Spleen (tissue), 11 donors: ENCODE measurements around the gene APBB1IP. TPM values are rescaled to one million over a fixed set of nuclear protein-coding genes. Genes with fewer than 3 reads are reported as not detected.
"Not testable (repeated sequence)": the region's sequence is repeated elsewhere in the genome, so short reads cannot be mapped to it uniquely, and the experiment has no call there.

Source experiments
- DNase-seq: peaks from one replicate; pipeline ENCODE4 v3.0.0-alpha.2; 2020
- H3K27ac ChIP-seq, 8 donors: fragments of 200-600 bp; sonication (generic) in 7 of 8; 1 replicate in 4 of 8; 2 replicates in 4 of 8; pipeline versions ENCODE4 v1.5.0 to v1.8.0; 2016 to 2021; ENCODE audit warnings: inconsistent platforms in 4 of 8, mild to moderate bottlenecking in 4 of 8, moderate library complexity in 1 of 8
- H3K27me3 ChIP-seq, 7 donors: fragments of 200-600 bp; sonication (generic) in 6 of 7; replicated peaks in 1 of 7; 1 replicate in 4 of 7; 2 replicates in 3 of 7; pipeline versions ENCODE4 v1.5.0 to v1.8.0; 2016 to 2021; ENCODE audit warnings: inconsistent platforms in 3 of 7, mild to moderate bottlenecking in 1 of 7
- H3K36me3 ChIP-seq, 6 donors: fragments of 200-600 bp; sonication (generic) in 5 of 6; 1 replicate in 4 of 6; 2 replicates in 2 of 6; pipeline versions ENCODE4 v1.5.0 to v1.8.0; 2016 to 2021; ENCODE audit warnings: inconsistent platforms in 2 of 6
- H3K4me1 ChIP-seq, 6 donors: fragments of 200-600 bp; sonication (generic) in 5 of 6; 1 replicate in 3 of 6; 2 replicates in 3 of 6; pipeline versions ENCODE4 v1.5.0 to v1.8.0; 2016 to 2021; ENCODE audit warnings: inconsistent platforms in 3 of 6
- H3K4me3 ChIP-seq, 8 donors: fragments of 200-600 bp; sonication (generic) in 7 of 8; 1 replicate in 4 of 8; 2 replicates in 4 of 8; pipeline versions ENCODE4 v1.5.0 to v1.8.0; 2016 to 2021; ENCODE audit warnings: inconsistent platforms in 4 of 8, mild to moderate bottlenecking in 4 of 8, moderate library complexity in 2 of 8
- H3K9me3 ChIP-seq, 8 donors: fragments of 200-600 bp; sonication (generic) in 7 of 8; 1 replicate in 4 of 8; 2 replicates in 4 of 8; pipeline versions ENCODE4 v1.5.0 to v1.8.0; 2016 to 2021; ENCODE audit warnings: inconsistent platforms in 4 of 8
- CTCF ChIP-seq, 11 experiments: fragments of 200-600 bp in 7 of 11; fragments of 450-650 bp in 4 of 11; sonication (generic) in 4 of 11; IDR thresholded peaks in 8 of 11; conservative IDR thresholded peaks in 3 of 11; 1 replicate in 7 of 11; 2 replicates in 4 of 11; pipeline versions ENCODE4 v1.4.0 to v1.8.0; 2016 to 2021; ENCODE audit warnings: antibody characterized with exemption in 11 of 11, inconsistent platforms in 4 of 11, mild to moderate bottlenecking in 1 of 11
- POLR2A ChIP-seq, 3 donors: fragments of 450-650 bp; IDR thresholded peaks; one replicate each; pipeline ENCODE4 v1.5.1; 2017; ENCODE audit warnings: antibody characterized with exemption in 3 of 3, mild to moderate bottlenecking in 1 of 3
- POLR2AphosphoS5 ChIP-seq, 3 donors: sonication (generic); formaldehyde crosslinking; IDR thresholded peaks; one replicate each; pipeline ENCODE4 v1.5.1; 2017; ENCODE audit warnings: antibody characterized with exemption in 3 of 3
- WGBS, 5 donors: extraction: QIAGEN DNeasy Blood & Tissue Kit in 3 of 5; methylation state at CpG; one replicate each; pipeline versions ENCODE4 v1.1.5 to v1.1.7; 2013 to 2018; 5-methylcytosine and 5-hydroxymethylcytosine counted together
- intact Hi-C: fragments of 100-400 bp; cut with DNase I; formaldehyde crosslinking; loops from one replicate; pipeline ENCODE4 v1.15.0; 2023; ENCODE audit warnings: low total_unique reads
- polyA plus RNA-seq, 3 donors: library from polyadenylated mRNA; stranded (reverse); fragments of 200-250 nt; gene quantifications; one replicate each; pipeline ENCODE4 v1.2.1, GENCODE V29; 2013
- total RNA-seq, 7 donors: library from RNA; depleted of rRNA in 3 of 7; stranded (reverse); fragments of >200 nt in 3 of 7; fragmentation: NEBNext Ultra II Directional in 4 of 7; extraction: Animal tissue kit (Norgen Biotek cat#: 25700) in 4 of 7; gene quantifications; one replicate each; pipeline versions ENCODE4 v1.1.0 to v1.2.1, GENCODE V29; 2016 to 2021
- donor health status: healthy with polysubstance abuse.
- donor health status: DM: no; HTN: no; CAD: no; lungs with moderate emphysema.
- donor health status: DM: no; HTN: no; CAD: no.
- donor health status: Bipolar disorder and iron deficiency.
- donor health status: healthy.
- donor health status: DM: no; HTN: no; CAD: no.
- donor health status: DM: yes; HTN: yes; CAD: no.

APBB1IP gene
- total and polyA plus RNA-seq, 10 donors, result 19.7 to 136 (median 79.2) TPM

- intact Hi-C loops, result no loop called here
- no peak for TF ChIP-seq POLR2A (IDR thresholded peaks at IDR 0.05)
- TF ChIP-seq CTCF (IDR thresholded peaks at IDR 0.05 in 8 of 11, conservative IDR thresholded peaks at IDR 0.05 in 3 of 11), result no peak
- TF ChIP-seq POLR2AphosphoS5 (IDR thresholded peaks at IDR 0.05), result no peak
- no peaks in the 10 kb centered on the region for H3K27me3 ChIP-seq
- peaks cover 0 to 52% (median 28%) of the 10 kb centered on the region in 6 donors for H3K36me3 ChIP-seq
- no peak overlapping the region for H3K4me3 ChIP-seq
- no peak for DNase-seq
- H3K9me3 ChIP-seq, result no peaks in the 10 kb centered on the region
- peak overlapping the region in 6 of 8 donors; percentile 15 to 91 (median 76) for H3K27ac ChIP-seq
- WGBS, 5 donors, result 53 to 90% (median 73%) methylated on average over 3 of the region's 3 CpGs
- H3K4me1 ChIP-seq, result peaks cover 2 to 62% (median 36%) of the 10 kb centered on the region in 6 donors
Observed at GRCh38 chr10:26491276-26491675, 53.1 kb downstream of the APBB1IP start.

GRCh38 chr10:26491934-26492333 is 53.8 kb downstream of the APBB1IP start:
- TF ChIP-seq CTCF (IDR thresholded peaks at IDR 0.05 in 8 of 11, conservative IDR thresholded peaks at IDR 0.05 in 3 of 11) (no peak), POLR2AphosphoS5 (IDR thresholded peaks at IDR 0.05) (no peak), POLR2A (IDR thresholded peaks at IDR 0.05) (no peak)
- H3K27me3 ChIP-seq, result no peaks in the 10 kb centered on the region
- peaks cover 0 to 58% (median 33%) of the 10 kb centered on the region in 6 donors for H3K36me3 ChIP-seq
- no peak overlapping the region for H3K4me3 ChIP-seq
- peaks cover 0 to 55% (median 29%) of the 10 kb centered on the region in 6 donors for H3K4me1 ChIP-seq
- peak overlapping the region in 5 of 8 donors; percentile 15 to 91 (median 76) for H3K27ac ChIP-seq
- no peak for DNase-seq
- intact Hi-C loops, result no loop called here
- no peaks in the 10 kb centered on the region for H3K9me3 ChIP-seq
- 69 to 95% (median 78%) methylated on average over 3 of the region's 3 CpGs for WGBS, 5 donors

GRCh38 chr10:26492725-26493124 is 54.6 kb downstream of the APBB1IP start:
- peaks cover 0 to 66% (median 38%) of the 10 kb centered on the region in 6 donors for H3K36me3 ChIP-seq
- intact Hi-C loops, H3K4me3 ChIP-seq, DNase-seq, H3K27ac ChIP-seq, H3K9me3 ChIP-seq, H3K27me3 ChIP-seq: not testable (repeated sequence)
- 84 to 95% (median 88%) methylated on average over 8 to 9 of the region's 9 CpGs for WGBS, 5 donors
- H3K4me1 ChIP-seq, result peaks cover 0 to 47% (median 22%) of the 10 kb centered on the region in 6 donors

- no peak for DNase-seq
- 79 to 94% (median 86%) methylated on average over 2 of the region's 2 CpGs for WGBS, 5 donors
- intact Hi-C loops, result no loop called here
- TF ChIP-seq POLR2A (IDR thresholded peaks at IDR 0.05) (no peak), POLR2AphosphoS5 (IDR thresholded peaks at IDR 0.05) (no peak), CTCF (IDR thresholded peaks at IDR 0.05 in 8 of 11, conservative IDR thresholded peaks at IDR 0.05 in 3 of 11) (no peak)
- H3K4me3 ChIP-seq, result no peak overlapping the region
- H3K27ac ChIP-seq, result no peak overlapping the region
- no peaks in the 10 kb centered on the region for H3K9me3 ChIP-seq
- no peaks in the 10 kb centered on the region for H3K27me3 ChIP-seq
- H3K36me3 ChIP-seq, result peaks cover 0 to 72% (median 44%) of the 10 kb centered on the region in 6 donors
- peaks cover 0 to 35% (median 12%) of the 10 kb centered on the region in 6 donors for H3K4me1 ChIP-seq
Observed at GRCh38 chr10:26494018-26494417, 55.9 kb downstream of the APBB1IP start.

GRCh38 chr10:26499426-26499825 is 61.3 kb downstream of the APBB1IP start:
- H3K4me3 ChIP-seq, result no peak overlapping the region
- no peak for DNase-seq
- no peaks in the 10 kb centered on the region for H3K27me3 ChIP-seq
- peaks cover 0 to 98% (median 52%) of the 10 kb centered on the region in 6 donors for H3K36me3 ChIP-seq
- peaks cover 0 to 21% (median 3%) of the 10 kb centered on the region in 6 donors for H3K4me1 ChIP-seq
- H3K27ac ChIP-seq, result no peak overlapping the region
- no peaks in the 10 kb centered on the region for H3K9me3 ChIP-seq
- TF ChIP-seq CTCF (IDR thresholded peaks at IDR 0.05 in 8 of 11, conservative IDR thresholded peaks at IDR 0.05 in 3 of 11), result no peak
- no peak for TF ChIP-seq POLR2A (IDR thresholded peaks at IDR 0.05)
- TF ChIP-seq POLR2AphosphoS5 (IDR thresholded peaks at IDR 0.05), result no peak
- intact Hi-C loops, result no loop called here
